CD4-positive, alpha-beta T cell treated with Interleukin-21 for 1 hour (primary cell): ENCODE data around the gene OR52E5.

Source experiments
- DNase-seq: peaks from one replicate; pipeline ENCODE4 v3.0.0-alpha.2; 2020

Gene OR52E5

GRCh38 chr11:5892908-5893307 is at the start of gene OR52E5:
TSS of gene OR52E5 (plus strand) at chr11:5893208. CDS start at chr11:5900777, 7,569 bp downstream.
- DNase-seq: no peak

- DNase-seq: no peak
Observed at GRCh38 chr11:5846701-5847100, 46.3 kb upstream of the OR52E5 start.

- no peak for DNase-seq
Observed at GRCh38 chr11:5847711-5848110, 45.3 kb upstream of the OR52E5 start.

GRCh38 chr11:5851002-5851401 is 42.0 kb upstream of the OR52E5 start:
- DNase-seq: no peak

- no peak for DNase-seq
Observed at GRCh38 chr11:5857590-5857989, 35.4 kb upstream of the OR52E5 start, which contains the start of gene OR52E8. TSS of gene OR52E8 (minus strand) at chr11:5857690. CDS start at chr11:5857690, 0 bp downstream.

- DNase-seq: no peak
Observed at GRCh38 chr11:5865826-5866225, 27.2 kb upstream of the OR52E5 start.

- no peak for DNase-seq
Observed at GRCh38 chr11:5878564-5878963, 14.4 kb upstream of the OR52E5 start.

GRCh38 chr11:5880329-5880728 is 12.7 kb upstream of the OR52E5 start, which contains the start of gene OR52E4:
TSS of gene OR52E4 (plus strand) at chr11:5880629. CDS start at chr11:5884293, 3,664 bp downstream.
- DNase-seq: no peak

- no peak for DNase-seq
Observed at GRCh38 chr11:5881756-5882155, 11.3 kb upstream of the OR52E5 start.

- no peak for DNase-seq
Observed at GRCh38 chr11:5887172-5887571, 5.8 kb upstream of the OR52E5 start.

- DNase-seq: no peak
Observed at GRCh38 chr11:5887661-5888060, 5.3 kb upstream of the OR52E5 start.

GRCh38 chr11:5891216-5891800 is 1.7 kb upstream of the OR52E5 start:
- DNase-seq: no peak

GRCh38 chr11:5899534-5899933 is 6.5 kb downstream of the OR52E5 start:
- DNase-seq: no peak

- DNase-seq: no peak
Observed at GRCh38 chr11:5910540-5910939, 17.5 kb downstream of the OR52E5 start.

- DNase-seq: no peak
Observed at GRCh38 chr11:5922749-5923426, 29.9 kb downstream of the OR52E5 start.

GRCh38 chr11:5923427-5923776 is 30.4 kb downstream of the OR52E5 start:
- no peak for DNase-seq

GRCh38 chr11:5923794-5924193 is 30.8 kb downstream of the OR52E5 start:
- no peak for DNase-seq

GRCh38 chr11:5928271-5928670 is 35.3 kb downstream of the OR52E5 start:
- DNase-seq: no peak

- no peak for DNase-seq
Observed at GRCh38 chr11:5928811-5929210, 35.8 kb downstream of the OR52E5 start.

GRCh38 chr11:5929571-5930368 is 36.8 kb downstream of the OR52E5 start:
- no peak for DNase-seq

- DNase-seq: no peak
Observed at GRCh38 chr11:5930614-5931013, 37.6 kb downstream of the OR52E5 start.

- DNase-seq: no peak
Observed at GRCh38 chr11:5931061-5931460, 38.1 kb downstream of the OR52E5 start.

- no peak for DNase-seq
Observed at GRCh38 chr11:5932671-5933070, 39.7 kb downstream of the OR52E5 start.

GRCh38 chr11:5933116-5933515 is 40.1 kb downstream of the OR52E5 start:
- DNase-seq: no peak
